Fibroblast of skin of left quadriceps (primary cell): ENCODE data around the gene ALKBH7.
"Not testable (repeated sequence)": the region's sequence is repeated elsewhere in the genome, so short reads cannot be mapped to it uniquely, and the experiment has no call there.

Source experiments
- DNase-seq, 2 experiments: peaks; one replicate each; pipeline ENCODE4 v3.0.0-alpha.2; 2013; ENCODE audit warnings: low read depth in 2 of 2

Gene ALKBH7

GRCh38 chr19:6400062-6400944 is 27.7 kb downstream of the ALKBH7 start:
- not testable (repeated sequence) for DNase-seq

GRCh38 chr19:6402058-6402457 is 29.5 kb downstream of the ALKBH7 start:
- no peak for DNase-seq

DNA sequence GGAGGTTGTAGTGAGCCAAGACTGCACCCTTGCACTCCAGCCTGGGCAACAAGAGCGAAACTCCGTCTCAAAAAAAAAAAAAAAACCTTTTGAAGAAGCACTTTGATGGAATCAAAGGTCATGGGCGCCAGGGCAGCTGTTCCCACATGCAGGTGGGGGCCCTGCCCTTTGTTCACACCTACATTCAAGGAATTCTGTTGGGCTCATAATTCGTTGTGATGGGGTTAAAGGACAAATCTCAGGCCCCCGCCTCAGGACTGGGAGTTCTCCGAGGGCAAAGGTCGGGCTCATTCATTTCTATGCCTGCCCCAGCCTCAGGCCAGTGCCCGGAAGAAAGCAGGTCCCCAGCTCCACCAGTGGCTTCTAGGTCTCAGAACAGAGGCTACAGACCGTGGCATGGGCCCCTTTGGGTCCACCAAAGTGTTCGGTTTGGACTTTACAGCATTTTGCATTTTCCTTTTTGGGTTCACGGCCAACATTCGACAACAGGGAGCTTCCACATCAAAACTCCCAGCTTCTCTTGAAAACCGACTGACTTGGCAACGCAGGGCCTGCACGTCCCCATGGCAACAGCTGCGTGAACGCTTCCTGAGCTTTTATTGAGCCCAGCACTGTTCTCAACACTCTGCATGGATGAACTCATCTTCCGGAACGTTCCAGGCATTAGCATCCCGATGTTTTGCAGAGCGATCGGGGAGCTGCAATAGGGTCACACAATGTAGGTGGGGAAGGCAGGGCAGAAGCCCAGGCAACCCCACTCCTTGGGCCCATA is 30.4 kb downstream of the ALKBH7 start:
- DNase-seq, result peak; percentile 55

DNA sequence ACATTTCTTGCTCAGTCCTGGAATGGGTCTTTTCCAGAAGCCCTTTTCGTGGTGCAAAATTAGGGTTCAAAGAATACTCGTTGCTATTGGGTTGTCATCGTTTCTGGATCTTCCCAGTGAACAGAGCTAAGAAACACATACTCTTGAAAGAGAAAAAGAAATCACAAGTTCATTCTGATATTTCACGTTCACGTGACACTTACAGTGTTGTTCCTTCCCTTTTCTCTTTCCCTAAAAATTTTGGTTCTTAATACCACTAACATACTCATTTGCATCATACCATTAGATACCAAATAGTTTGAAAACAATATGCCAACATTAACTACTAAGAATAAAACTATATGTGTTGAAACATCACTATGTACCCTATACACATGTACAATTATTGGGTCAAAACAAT is 33.8 kb downstream of the ALKBH7 start:
- DNase-seq, result no peak

- DNase-seq, result no peak
Measured at GRCh38 chr19:6409346-6409745, 36.8 kb downstream of the ALKBH7 start.

- DNase-seq, result no peak
Measured at GRCh38 chr19:6412061-6412446, 39.5 kb downstream of the ALKBH7 start.

GRCh38 chr19:6412447-6413091 is 40.0 kb downstream of the ALKBH7 start:
- DNase-seq, result no peak

DNA sequence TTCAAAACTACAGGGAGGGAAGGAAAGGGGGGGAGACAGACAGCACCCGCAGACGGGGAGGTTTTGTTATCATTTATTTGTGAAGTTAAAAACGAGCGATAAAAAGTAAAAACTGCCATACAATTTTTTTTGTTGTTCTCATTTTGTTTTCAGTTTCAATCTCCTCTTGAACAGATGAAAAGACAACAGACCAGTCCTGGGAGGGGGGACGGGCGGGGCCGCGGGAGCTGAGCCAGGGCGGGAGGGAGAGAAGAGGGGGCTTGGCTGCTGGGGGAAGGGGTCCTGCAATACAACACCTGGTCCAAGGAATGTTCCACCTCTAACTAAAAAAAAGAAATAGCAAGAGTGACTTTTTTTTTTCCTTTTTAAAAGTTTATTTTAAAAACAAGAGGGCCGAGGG is 40.7 kb downstream of the ALKBH7 start:
- no peak for DNase-seq

- no peak for DNase-seq
Measured at GRCh38 chr19:6413721-6414643, 41.4 kb downstream of the ALKBH7 start.

- no peak for DNase-seq
Measured at GRCh38 chr19:6414793-6415590, 42.4 kb downstream of the ALKBH7 start.

DNA sequence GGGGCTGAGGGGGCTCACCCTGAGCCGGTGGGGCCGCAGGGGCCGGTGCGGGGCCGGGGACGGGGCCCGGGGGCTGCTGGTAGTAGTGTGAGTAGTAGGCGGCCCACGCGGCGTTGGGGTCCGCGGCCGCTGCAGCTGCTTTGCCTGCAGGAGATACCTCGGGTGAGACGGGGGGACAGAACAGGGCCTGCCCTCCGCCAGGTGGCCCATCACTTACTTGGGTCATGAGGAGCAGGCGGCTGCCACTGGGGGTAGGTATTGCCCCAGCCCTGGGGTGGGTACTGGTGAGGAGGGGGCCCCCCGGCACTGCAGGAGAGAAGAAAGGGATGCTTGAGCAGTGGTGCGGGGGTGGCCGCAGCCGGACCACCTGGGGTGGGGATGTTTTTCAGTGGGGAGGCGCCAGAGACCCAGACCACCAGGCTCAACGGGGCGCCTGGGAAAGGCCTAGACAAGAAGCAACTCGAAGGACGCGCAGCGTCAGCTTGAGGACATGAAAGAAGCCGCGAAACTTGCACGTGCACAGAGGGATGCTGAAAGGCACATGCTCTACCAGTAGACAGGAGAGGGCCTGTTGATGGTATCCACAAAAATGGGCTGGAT is 43.1 kb downstream of the ALKBH7 start:
- no peak for DNase-seq

DNA sequence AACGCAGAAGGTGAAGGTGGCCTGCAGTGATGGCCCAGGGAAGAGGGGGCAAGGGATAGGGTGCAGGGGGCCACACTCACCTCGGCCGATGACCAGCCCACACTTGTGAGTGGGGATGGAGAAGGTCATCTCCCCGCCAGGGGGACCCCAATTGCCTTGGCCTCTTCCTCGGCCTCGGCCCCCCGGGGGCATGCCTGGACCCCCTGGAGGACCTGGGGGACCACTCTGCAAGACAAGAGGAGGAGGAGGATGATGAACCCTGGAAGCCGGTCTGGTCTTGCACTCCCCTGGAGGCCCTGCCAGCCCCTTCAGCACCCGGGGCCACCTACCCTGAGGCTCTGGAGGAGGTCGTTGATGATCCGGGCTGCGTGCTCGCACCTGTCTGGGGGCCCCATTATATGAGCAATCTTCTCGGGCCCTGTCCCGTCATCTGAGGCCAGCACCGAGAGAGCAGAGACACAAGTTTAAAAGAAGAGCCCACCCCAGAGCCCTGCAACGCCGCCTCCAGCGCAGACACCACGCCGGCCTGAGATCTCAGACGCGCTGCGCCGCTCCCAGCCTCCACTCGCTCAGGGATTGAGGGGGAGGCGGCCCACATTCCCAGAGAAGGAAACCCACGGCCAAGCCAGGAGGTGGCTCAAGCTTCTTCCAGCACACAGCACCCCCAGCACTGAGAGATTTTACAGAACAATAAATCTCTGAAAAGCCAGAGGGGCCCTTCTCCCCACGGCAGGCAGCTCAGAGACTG is 44.2 kb downstream of the ALKBH7 start:
- no peak for DNase-seq

- no peak for DNase-seq
Measured at GRCh38 chr19:6417713-6418561, 45.3 kb downstream of the ALKBH7 start.

DNA sequence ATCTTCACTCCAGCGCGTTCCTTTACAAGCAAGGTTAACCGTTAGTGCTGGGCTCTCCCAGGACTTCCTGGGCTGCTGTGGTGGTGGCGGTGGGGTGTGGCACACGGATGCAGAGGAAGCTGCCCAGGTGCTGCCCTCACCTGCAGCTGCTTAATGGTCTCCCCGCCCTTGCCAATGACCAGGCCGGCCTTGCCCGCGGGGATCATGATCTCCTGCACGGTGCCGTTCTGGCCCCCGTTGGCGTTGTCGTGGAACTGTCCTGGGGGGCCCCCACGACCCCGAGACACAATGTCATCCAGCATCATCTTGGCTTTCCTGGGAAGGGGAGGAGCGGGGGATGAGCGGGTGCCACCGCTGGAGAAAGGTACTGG is 46.0 kb downstream of the ALKBH7 start:
- DNase-seq, result no peak

- DNase-seq, result no peak
Measured at GRCh38 chr19:6421075-6422014, 48.8 kb downstream of the ALKBH7 start.

GRCh38 chr19:6423499-6424194 is 51.1 kb downstream of the ALKBH7 start:
- DNase-seq, result peak in 1 of 2 experiments; percentile 3
